NCI-H187 (cell line): ENCODE measurements around the gene SELENOT.
"Not testable (repeated sequence)": the region's sequence is repeated elsewhere in the genome, so short reads cannot be mapped to it uniquely, and the experiment has no call there.

Experiments
- DNase-seq, 2 experiments: peaks; one replicate each; lab custom pipeline; 2025; lab: John Stamatoyannopoulos, UW

SELENOT gene

GRCh38 chr3:150603153-150603979 is at the start of gene SELENOT:
TSS of gene SELENOT (plus strand) at chr3:150603321. CDS start at chr3:150603363, 42 bp downstream.
- peak; percentile 90 to 93 for DNase-seq

DNA sequence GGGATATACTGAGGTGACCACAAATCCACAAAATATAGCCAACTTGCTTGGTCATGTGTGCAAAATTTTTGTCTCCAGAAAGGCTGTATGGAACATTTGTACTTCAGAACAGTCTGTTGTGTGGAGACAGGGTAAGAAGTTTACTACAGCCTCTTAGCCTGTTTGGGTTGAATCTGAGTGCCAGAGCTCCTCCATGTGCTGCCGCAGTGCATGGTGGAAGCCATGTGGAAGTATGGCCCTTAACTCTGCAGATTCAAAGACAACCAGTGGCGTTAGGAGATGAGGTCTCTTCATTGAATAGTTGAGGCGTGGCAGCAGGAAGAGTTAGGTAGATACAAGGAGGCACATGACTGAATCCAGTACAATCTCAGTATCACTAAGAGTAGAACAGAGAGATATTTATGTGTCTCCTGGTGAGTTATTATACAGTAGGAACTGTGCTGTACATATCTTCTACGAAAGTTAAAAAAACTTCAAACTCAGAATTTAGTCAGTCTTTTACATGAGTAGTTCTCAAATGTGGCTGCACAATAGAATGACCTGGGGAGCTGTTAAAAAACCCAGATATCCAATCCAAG is 47.2 kb upstream of the SELENOT start:
- no peak for DNase-seq

- DNase-seq = no peak
These were observed 46.3 kb upstream of the SELENOT start for GRCh38 chr3:150556792-150557191.

DNA sequence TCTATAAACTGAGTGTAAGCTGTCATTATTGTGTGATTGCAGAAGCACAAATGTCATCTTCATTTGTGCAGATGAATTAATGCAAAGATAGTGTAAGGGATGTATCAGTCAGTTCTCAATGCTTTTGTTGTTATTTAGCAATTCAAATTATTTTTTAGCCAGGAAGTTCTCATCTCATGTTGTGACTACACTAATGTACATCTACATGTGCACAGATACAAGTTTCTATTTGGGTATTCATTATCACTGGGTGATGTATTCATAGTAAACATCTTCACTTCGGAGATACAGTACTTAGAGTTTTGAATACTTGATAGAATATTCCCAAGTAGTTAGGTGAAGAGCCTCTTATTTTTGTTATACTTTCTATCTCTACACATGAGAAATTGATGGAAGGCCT is 45.4 kb upstream of the SELENOT start:
- no peak for DNase-seq

- DNase-seq = no peak
These were observed 38.9 kb upstream of the SELENOT start for GRCh38 chr3:150564243-150564642.

DNA sequence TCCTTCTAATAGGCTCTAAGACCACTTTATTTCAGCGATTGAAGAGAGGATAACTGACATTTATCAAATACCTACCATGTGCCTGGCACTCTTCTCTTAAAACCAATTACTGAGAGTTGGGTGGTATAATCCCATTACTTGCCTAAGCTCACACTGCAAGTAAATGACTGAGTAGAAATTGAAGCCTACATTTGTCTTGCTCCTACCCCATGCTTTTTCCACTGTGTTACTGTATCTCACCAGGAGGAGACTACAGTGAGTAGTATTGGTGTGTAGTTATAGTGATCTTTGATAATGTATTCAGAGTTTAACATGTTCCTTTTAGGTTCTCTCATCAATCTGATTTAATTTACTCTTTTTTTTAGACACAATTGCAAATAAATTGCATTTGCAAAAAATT is 35.8 kb upstream of the SELENOT start:
- DNase-seq = no peak

- no peak for DNase-seq
These were observed 25.3 kb upstream of the SELENOT start for GRCh38 chr3:150577855-150578254.

GRCh38 chr3:150581174-150581573 is 21.9 kb upstream of the SELENOT start:
- DNase-seq = no peak

GRCh38 chr3:150582620-150583019 is 20.5 kb upstream of the SELENOT start:
- no peak for DNase-seq

DNA sequence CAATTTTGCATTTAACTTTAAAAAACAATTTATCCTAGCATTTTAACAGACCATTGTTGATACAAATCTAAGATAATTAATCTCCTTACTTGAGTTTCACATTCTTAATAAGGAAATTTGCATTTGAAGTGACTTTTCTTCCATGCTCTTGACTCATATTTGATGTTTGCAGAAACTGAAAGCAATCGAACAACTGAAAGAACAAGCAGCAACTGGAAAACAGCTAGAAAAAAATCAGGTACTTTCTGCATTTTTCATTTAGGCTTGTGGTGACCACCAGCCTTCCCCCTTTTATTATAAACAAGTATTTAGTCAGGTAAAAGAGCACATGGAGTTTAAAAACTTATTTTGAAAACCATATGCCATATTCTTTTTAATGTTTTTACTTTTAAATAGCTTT is 20.1 kb upstream of the SELENOT start:
- DNase-seq = no peak

- no peak for DNase-seq
These were observed 14.9 kb upstream of the SELENOT start for GRCh38 chr3:150588027-150588830.

- no peak for DNase-seq
These were observed 13.4 kb upstream of the SELENOT start for GRCh38 chr3:150589759-150590158.

- DNase-seq = no peak
These were observed 9.0 kb upstream of the SELENOT start for GRCh38 chr3:150594150-150594549.

DNA sequence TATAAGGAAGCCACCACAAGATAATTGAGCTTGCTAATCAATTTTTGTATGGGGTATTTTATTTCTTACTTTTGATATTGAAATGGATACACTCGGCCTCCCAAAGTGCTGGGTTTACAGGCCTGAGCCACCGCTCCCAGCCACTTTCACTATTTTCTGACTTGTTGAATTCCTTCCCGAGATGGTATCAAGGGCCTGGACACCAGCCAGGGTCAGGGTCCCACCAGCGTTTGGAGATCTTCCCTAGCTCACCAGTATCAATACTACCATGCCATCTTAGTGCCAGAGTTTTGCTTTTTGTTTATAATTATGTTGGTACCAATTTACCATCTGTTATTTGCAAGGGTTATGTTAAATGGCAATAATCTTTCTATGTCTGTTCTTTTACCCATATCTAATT is 5.5 kb upstream of the SELENOT start:
- no peak for DNase-seq

GRCh38 chr3:150599611-150600297 is 3.4 kb upstream of the SELENOT start:
- no peak for DNase-seq

DNA sequence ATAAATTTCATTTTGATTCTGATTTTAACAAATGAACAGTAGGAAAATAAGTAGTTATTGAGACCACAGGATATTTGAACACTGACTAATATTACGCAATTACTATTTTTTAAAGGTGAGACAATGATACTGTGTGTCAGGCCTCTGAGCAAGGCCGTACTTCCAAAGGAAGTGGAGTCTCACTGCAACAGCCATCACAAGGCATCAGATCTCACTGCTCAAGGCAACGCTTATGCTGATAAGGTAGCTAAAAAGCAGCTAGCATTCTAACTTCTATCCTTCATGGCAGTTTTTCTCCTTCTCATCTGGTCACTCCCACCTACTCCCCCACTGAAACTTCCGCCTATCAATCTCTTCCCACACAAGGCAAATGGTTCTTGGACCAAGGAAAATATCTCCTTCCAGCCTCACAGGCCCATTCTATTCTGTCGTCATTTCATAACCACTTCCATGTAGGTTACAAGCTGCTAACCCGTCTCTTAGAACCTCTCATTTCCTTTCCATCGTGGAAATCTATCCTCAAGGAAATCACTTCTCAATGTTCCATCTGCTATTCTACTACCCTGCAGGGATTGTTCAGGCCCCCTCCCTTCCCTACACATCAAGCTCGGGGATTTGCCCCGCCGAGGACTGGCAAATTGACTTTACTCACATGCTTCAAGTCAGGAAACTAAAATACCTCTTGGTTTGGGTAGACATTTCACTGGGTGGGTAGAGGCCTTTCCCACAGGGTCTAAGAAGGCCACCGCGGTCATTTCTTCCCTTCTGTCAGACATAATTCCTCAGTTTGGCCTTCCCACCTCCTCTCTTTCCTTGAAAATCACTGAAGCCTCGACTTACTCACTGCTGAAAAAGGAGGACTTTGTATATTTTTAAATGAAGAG is 2.2 kb upstream of the SELENOT start:
- not testable (repeated sequence) for DNase-seq

- DNase-seq = no peak
These were observed 532 bp upstream of the SELENOT start for GRCh38 chr3:150602426-150603152.

GRCh38 chr3:150603980-150604319 is 829 bp downstream of the SELENOT start:
- DNase-seq = no peak

DNA sequence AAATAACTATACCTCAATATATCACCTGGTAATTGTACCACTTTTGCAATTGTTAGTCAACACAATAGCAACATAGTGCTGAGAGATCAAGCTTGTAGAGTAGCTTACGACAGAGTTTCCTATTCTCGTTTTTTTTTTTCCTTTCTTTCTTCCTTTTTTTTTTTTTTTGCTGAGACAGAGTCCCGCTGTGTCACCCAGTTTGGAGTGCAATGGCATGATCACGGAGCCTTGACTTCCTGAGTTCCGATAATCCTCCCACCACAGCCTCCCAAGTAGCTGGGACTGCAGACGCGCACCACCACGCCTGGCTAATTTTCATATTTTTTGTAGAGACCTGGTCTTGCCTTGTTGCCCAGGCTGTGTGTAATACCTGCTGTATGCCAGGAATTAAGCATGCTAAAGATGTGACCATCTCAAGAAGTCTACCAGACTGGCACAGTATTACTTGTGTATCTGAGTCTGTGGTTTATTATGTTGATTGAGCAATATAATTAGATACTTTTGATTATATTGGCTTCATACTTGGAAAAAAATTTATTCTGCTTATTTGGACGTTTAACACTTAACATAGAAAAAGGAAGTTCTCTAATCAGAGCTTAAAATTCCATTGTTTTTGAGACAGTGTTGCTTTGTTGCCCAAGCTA is 3.0 kb downstream of the SELENOT start:
- no peak for DNase-seq
